Gastroesophageal sphincter (tissue), 3 donors: ENCODE data around the gene DNAJC24.

Source experiments
- CTCF ChIP-seq, 4 experiments: fragments of 200-600 bp in 2 of 4; fragments of 450-650 bp in 2 of 4; sonication (generic) in 1 of 4; IDR thresholded peaks; one replicate each; pipeline ENCODE4 v1.5.1; 2017 to 2019; ENCODE audit warnings: antibody characterized with exemption in 4 of 4, mild to moderate bottlenecking in 2 of 4, moderate library complexity in 2 of 4
- POLR2A ChIP-seq, 2 donors: fragments of 450-650 bp; IDR thresholded peaks; one replicate each; pipeline ENCODE4 v1.6.1; 2017; ENCODE audit warnings: antibody characterized with exemption in 2 of 2, mild to moderate bottlenecking in 2 of 2, moderate library complexity in 1 of 2

GRCh38 chr11:31474083-31474482, 104.4 kb downstream of the DNAJC24 start:
- TF ChIP-seq CTCF (IDR thresholded peaks at IDR 0.05) (no peak), POLR2A (IDR thresholded peaks at IDR 0.05) (no peak)
